ENCODE results near the gene FILIP1L.
"Not testable (repeated sequence)": the region's sequence is repeated elsewhere in the genome, so short reads cannot be mapped to it uniquely, and the experiment has no call there.

The FILIP1L gene

DNA sequence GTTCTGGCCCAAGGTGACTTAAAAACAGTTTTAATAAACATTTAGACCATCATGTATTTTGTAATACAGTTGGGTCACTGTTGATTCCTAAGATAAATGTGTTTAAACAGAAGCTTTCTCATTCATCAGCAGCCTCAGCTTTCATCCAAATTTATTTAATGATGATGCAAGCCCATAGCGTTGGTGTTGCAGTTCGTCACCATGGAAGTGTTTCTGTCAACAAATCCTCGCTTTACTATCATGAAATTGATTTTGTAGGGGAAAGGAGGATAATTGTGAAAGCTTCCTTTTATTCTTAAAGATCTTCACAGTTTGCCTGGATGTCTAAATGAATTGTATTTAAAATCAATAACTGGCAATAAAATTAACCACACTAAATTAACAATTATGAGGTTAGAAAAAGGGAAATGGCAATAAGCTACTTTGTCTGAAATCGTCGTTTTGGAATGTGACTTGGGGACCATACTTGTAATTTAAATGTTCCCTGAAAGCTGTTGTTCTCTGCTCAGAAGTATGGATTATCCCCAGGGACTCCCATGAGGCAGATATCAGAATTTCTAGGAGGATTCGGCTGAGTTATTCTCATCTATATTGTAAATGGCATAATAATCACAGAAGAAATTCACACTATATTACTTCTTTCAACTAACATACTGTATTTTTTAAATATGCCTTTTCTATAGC is 267.7 kb downstream of the FILIP1L start:
- no peak overlapping the region for H3K4me3 ChIP-seq (ENCODE audit: low read depth, low read length)

DNA sequence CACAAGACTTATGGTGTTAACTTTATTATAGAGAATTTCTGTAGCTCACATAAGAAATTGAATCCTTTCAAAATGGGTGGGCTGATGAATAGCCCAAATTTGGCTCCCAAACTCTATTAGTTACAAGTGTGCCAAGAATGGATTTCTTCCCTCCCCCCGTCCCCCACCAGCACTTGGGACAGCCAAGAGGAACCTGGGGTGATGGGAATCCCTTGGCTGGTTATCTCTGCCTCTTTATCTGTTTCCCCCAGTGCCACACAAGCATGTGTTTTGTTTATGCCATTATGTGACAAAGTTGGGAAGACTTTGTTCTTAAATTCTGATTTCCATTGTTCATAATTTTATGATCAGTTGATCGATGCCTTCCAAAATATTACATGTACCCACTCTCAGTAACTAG is 268.3 kb downstream of the FILIP1L start:
- H3K9ac ChIP-seq (ENCODE audit: low read length): no peak overlapping the region
- no peak overlapping the region for H3K4me3 ChIP-seq (ENCODE audit: low read depth, low read length)
- no peaks in the 10 kb centered on the region for H3K36me3 ChIP-seq (ENCODE audit: control insufficient read depth, insufficient read depth, low read length)
- H3K4me1 ChIP-seq (ENCODE audit: control insufficient read depth, insufficient read depth, low read length): peaks cover 16% of the 10 kb centered on the region
- no peak overlapping the region for H3K27ac ChIP-seq (ENCODE audit: low read depth, low read length)
- H3K9me3 ChIP-seq (ENCODE audit: control insufficient read depth, insufficient read depth, low read depth, low read length): no peaks in the 10 kb centered on the region
- no peaks in the 10 kb centered on the region for H3K27me3 ChIP-seq (ENCODE audit: control insufficient read depth, insufficient read depth, low read length)

More for the DNA sequence above, 267.7 kb downstream of the FILIP1L start:
- H3K27ac ChIP-seq (ENCODE audit: low read depth, low read length): no peak overlapping the region
- no peaks in the 10 kb centered on the region for H3K9me3 ChIP-seq (ENCODE audit: control insufficient read depth, insufficient read depth, low read depth, low read length)
- H3K27me3 ChIP-seq (ENCODE audit: control insufficient read depth, insufficient read depth, low read length): no peaks in the 10 kb centered on the region
- H3K36me3 ChIP-seq (ENCODE audit: control insufficient read depth, insufficient read depth, low read length): no peaks in the 10 kb centered on the region
- peaks cover 16% of the 10 kb centered on the region for H3K4me1 ChIP-seq (ENCODE audit: control insufficient read depth, insufficient read depth, low read length)
- H3K9ac ChIP-seq (ENCODE audit: low read length): no peak overlapping the region

DNA sequence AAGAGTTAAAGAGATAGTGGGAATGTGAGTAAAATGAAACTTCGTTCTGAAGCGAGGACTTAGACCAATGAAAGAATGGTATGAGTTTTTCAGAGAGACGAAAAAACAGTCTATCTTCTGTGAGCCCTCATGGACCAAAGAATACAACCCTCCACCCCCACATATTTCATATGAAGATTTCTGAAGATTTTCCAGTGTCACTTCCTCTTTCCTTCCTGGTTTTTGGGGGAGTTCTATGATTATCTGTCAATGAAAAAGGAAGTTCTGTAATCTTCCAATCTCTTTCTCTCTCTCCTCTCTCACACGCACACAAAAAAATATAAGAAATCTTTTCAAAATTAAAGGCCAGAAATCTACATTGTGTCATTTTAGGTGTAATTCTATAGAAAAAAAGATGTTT is 269.0 kb downstream of the FILIP1L start:
- no peak overlapping the region for H3K27ac ChIP-seq (ENCODE audit: low read depth, low read length)
- peaks cover 16% of the 10 kb centered on the region for H3K4me1 ChIP-seq (ENCODE audit: control insufficient read depth, insufficient read depth, low read length)
- H3K27me3 ChIP-seq (ENCODE audit: control insufficient read depth, insufficient read depth, low read length): no peaks in the 10 kb centered on the region
- no peak overlapping the region for H3K4me3 ChIP-seq (ENCODE audit: low read depth, low read length)
- no peaks in the 10 kb centered on the region for H3K9me3 ChIP-seq (ENCODE audit: control insufficient read depth, insufficient read depth, low read depth, low read length)
- no peak overlapping the region for H3K9ac ChIP-seq (ENCODE audit: low read length)
- no peaks in the 10 kb centered on the region for H3K36me3 ChIP-seq (ENCODE audit: control insufficient read depth, insufficient read depth, low read length)

DNA sequence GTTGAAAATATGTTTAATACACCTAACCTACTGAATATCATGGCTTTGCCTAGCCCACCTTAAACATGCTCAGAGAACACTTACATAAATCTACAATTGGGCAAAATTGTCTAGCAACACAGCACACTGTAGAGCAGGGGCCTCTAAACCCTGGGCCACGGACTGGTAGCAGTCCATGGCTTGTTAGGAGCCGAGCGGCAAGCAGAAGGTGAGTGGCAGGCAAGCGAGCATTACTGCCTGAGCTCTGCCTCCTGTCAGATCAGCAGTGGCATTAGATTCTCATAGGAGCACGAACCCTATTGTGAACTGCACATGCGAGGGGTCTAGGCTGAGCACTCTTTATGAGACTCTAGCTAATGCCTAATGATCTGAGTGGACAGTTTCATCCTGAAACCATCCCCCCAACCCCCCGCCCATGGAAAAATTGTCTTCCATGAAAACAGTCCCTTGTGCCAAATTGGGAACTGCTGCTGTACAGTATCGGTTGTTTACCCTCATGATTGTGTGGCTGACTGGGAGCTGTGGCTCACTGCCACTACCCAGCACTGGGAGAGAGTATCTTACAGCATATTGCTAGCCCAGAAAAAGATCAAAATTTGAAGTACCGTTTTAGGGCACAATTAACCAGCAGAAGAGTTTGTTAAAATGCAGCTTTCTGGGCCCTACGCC is 270.6 kb downstream of the FILIP1L start:
- Histone ChIP-seq H3K4me3 (ENCODE audit: low read depth, low read length) (no peak overlapping the region), H3K9me3 (ENCODE audit: control insufficient read depth, insufficient read depth, low read depth, low read length) (no peaks in the 10 kb centered on the region), H3K36me3 (ENCODE audit: control insufficient read depth, insufficient read depth, low read length) (no peaks in the 10 kb centered on the region), H3K9ac (ENCODE audit: low read length) (no peak overlapping the region), H3K27ac (ENCODE audit: low read depth, low read length) (no peak overlapping the region), H3K27me3 (ENCODE audit: control insufficient read depth, insufficient read depth, low read length) (no peaks in the 10 kb centered on the region), H3K4me1 (ENCODE audit: control insufficient read depth, insufficient read depth, low read length) (peaks cover 16% of the 10 kb centered on the region)

DNA sequence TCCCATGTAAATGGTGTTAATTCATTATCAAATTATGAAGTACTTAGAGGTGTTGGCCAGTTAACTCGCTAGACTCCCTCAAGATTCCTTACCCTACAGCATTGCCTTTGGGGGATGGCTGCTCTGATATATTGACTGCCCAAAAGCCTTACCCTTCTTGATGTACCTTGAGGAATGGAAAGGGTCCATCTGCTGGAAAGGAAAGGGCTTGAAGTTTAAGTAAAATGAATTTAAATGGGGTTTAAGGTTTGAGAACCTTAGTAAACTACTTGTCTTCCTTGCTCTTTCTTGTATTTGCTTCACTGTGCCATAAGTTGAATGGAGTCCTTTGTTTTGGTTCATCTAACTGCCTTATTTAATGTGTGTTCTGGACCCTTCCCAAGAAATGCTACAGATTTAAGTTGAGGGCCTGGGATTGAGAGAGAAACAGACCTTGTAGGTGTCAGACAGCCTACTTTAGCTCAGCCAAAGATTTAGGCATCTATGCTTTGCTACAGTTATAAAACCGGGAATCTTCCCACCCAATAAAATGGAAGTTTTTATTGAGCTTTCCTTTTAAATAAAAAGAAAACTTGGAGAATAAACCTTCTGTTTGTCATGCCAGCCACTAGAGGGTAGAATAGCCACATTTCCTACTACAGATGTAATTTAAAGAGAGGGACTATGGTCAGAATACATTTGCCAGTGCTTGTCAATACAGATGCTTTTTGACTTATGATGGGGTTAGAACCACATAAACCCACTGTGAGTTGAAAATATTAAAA is 271.3 kb downstream of the FILIP1L start:
- H3K27ac ChIP-seq (ENCODE audit: low read depth, low read length): no peak overlapping the region
- peaks cover 16% of the 10 kb centered on the region for H3K4me1 ChIP-seq (ENCODE audit: control insufficient read depth, insufficient read depth, low read length)
- no peaks in the 10 kb centered on the region for H3K27me3 ChIP-seq (ENCODE audit: control insufficient read depth, insufficient read depth, low read length)

DNA sequence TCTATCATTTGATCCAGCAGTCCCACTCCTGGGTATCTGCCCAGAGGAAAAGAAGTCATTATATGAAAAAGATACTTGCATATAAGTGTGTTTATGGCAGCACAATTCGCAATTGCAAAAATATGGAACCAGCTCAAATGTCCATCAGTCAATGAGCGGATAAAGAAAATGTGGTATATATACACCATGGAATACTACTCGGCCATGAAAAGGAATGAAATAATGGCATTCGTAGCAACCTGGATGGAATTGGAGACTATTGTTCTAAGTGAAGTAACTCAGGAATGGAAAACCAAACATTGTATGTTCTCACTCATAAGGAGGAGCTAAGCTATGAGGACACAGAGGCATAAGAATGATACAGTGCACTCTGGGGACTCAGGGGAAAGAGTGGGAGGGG is 272.4 kb downstream of the FILIP1L start:
- H3K36me3 ChIP-seq (ENCODE audit: control insufficient read depth, insufficient read depth, low read length); H3K4me3 ChIP-seq (ENCODE audit: low read depth, low read length); H3K9me3 ChIP-seq (ENCODE audit: control insufficient read depth, insufficient read depth, low read depth, low read length); H3K9ac ChIP-seq (ENCODE audit: low read length); H3K27me3 ChIP-seq (ENCODE audit: control insufficient read depth, insufficient read depth, low read length); H3K27ac ChIP-seq (ENCODE audit: low read depth, low read length): not testable (repeated sequence)
- peaks cover 16% of the 10 kb centered on the region for H3K4me1 ChIP-seq (ENCODE audit: control insufficient read depth, insufficient read depth, low read length)

More for the DNA sequence above, 271.3 kb downstream of the FILIP1L start:
- Histone ChIP-seq H3K9me3 (ENCODE audit: control insufficient read depth, insufficient read depth, low read depth, low read length) (no peaks in the 10 kb centered on the region), H3K9ac (ENCODE audit: low read length) (no peak overlapping the region), H3K36me3 (ENCODE audit: control insufficient read depth, insufficient read depth, low read length) (no peaks in the 10 kb centered on the region), H3K4me3 (ENCODE audit: low read depth, low read length) (no peak overlapping the region)

DNA sequence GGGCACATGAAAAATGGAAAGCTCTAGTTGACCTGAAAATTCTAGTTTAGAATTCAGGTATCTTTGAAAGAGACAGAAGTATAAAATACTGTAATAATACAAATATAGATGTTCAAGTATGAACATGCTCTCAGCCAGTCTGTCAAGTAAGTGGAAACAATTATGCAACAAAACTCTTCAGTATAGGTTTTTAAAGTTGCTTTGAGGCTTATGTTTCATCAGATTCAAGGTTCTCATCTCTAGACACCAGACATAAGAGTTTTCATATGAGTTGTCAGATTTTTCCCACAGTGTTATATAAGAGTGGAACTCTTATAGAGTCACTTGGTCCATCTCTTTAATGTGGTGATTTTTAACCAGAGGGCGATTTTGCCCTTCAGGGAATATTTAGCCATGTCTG is 274.7 kb downstream of the FILIP1L start:
- H3K9ac ChIP-seq (ENCODE audit: low read length): no peak overlapping the region
- no peaks in the 10 kb centered on the region for H3K36me3 ChIP-seq (ENCODE audit: control insufficient read depth, insufficient read depth, low read length)
- H3K27me3 ChIP-seq (ENCODE audit: control insufficient read depth, insufficient read depth, low read length): no peaks in the 10 kb centered on the region
- no peak overlapping the region for H3K27ac ChIP-seq (ENCODE audit: low read depth, low read length)
- no peaks in the 10 kb centered on the region for H3K9me3 ChIP-seq (ENCODE audit: control insufficient read depth, insufficient read depth, low read depth, low read length)
- peaks cover 9% of the 10 kb centered on the region for H3K4me1 ChIP-seq (ENCODE audit: control insufficient read depth, insufficient read depth, low read length)
- H3K4me3 ChIP-seq (ENCODE audit: low read depth, low read length): no peak overlapping the region

DNA sequence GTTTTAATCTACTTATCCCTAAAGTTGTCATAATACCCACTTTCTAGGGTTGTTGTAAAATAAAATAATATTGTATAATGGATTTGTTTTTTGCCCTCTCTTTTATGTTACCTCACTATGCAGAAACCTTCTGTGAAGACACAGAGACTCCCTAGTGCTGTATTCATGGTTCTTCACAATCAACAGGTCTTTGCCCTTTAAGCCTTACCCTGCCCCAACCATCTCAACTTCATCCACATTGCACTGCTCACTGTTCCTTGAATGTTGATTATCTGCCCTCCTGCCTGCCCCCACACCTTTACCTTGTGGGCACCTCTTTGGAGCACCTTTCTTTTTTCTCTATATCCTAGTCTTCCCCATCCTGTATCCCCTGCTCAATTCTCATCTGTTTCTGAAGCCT is 275.5 kb downstream of the FILIP1L start:
- Histone ChIP-seq H3K9ac (ENCODE audit: low read length) (no peak overlapping the region), H3K9me3 (ENCODE audit: control insufficient read depth, insufficient read depth, low read depth, low read length) (no peaks in the 10 kb centered on the region), H3K27ac (ENCODE audit: low read depth, low read length) (no peak overlapping the region), H3K36me3 (ENCODE audit: control insufficient read depth, insufficient read depth, low read length) (no peaks in the 10 kb centered on the region), H3K4me1 (ENCODE audit: control insufficient read depth, insufficient read depth, low read length) (peaks cover 8% of the 10 kb centered on the region), H3K27me3 (ENCODE audit: control insufficient read depth, insufficient read depth, low read length) (no peaks in the 10 kb centered on the region), H3K4me3 (ENCODE audit: low read depth, low read length) (no peak overlapping the region)

DNA sequence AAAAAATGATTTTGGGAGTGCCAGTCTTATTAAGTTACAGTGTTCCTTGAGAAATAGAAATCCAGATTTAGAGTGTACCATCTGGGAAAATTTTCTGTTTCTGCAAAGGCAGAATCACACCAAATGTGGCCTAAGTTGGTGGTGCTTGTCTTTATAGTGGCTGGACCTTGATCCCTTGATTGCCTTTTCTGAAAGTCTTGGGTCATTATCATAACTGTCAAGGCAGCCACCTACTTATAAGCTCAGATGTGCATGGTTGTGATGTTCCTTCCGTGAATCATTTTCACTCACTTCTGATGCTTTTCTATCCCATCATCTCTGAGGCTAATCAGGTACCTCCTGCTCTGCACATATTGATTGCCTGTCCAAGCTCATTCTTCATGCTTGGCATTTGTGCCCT is 276.6 kb downstream of the FILIP1L start:
- no peak overlapping the region for H3K4me3 ChIP-seq (ENCODE audit: low read depth, low read length)
- H3K27me3 ChIP-seq (ENCODE audit: control insufficient read depth, insufficient read depth, low read length): no peaks in the 10 kb centered on the region
- H3K9ac ChIP-seq (ENCODE audit: low read length): no peak overlapping the region
- no peaks in the 10 kb centered on the region for H3K9me3 ChIP-seq (ENCODE audit: control insufficient read depth, insufficient read depth, low read depth, low read length)
- H3K36me3 ChIP-seq (ENCODE audit: control insufficient read depth, insufficient read depth, low read length): no peaks in the 10 kb centered on the region
- H3K4me1 ChIP-seq (ENCODE audit: control insufficient read depth, insufficient read depth, low read length): no peaks in the 10 kb centered on the region
- H3K27ac ChIP-seq (ENCODE audit: low read depth, low read length): no peak overlapping the region

DNA sequence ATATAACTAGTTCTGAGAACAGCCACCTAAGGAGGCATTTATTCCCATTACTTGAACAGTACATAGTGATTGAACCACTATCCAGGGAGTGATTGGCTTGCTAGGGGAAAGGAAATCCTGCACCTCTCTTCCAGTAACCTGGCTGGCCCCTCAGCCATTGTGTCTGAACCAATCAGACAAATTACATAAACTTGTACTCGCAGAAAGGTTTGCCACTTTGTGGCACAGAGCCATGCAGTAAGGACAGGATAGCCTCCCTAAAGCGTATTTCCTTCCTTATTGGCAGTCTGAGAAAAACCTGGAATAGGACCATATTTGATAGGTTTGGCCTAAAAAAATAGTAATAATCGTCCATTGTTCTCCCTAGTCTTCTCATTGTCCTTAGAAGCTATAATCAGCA is 277.6 kb downstream of the FILIP1L start:
- H3K27me3 ChIP-seq (ENCODE audit: control insufficient read depth, insufficient read depth, low read length): no peaks in the 10 kb centered on the region
- no peak overlapping the region for H3K9ac ChIP-seq (ENCODE audit: low read length)
- no peak overlapping the region for H3K27ac ChIP-seq (ENCODE audit: low read depth, low read length)
- H3K4me1 ChIP-seq (ENCODE audit: control insufficient read depth, insufficient read depth, low read length): 0 out of 2 replicates have a peak, but pooled peaks cover 2% of the 10 kb centered on the region
- H3K9me3 ChIP-seq (ENCODE audit: control insufficient read depth, insufficient read depth, low read depth, low read length): no peaks in the 10 kb centered on the region
- H3K36me3 ChIP-seq (ENCODE audit: control insufficient read depth, insufficient read depth, low read length): no peaks in the 10 kb centered on the region
- no peak overlapping the region for H3K4me3 ChIP-seq (ENCODE audit: low read depth, low read length)

Data from HUES6 (cell line).